GM13976 (cell line): Measurements from ENCODE around the gene FAF1.

ENCODE experiments used
- DNase-seq: peaks from one replicate; pipeline ENCODE4 v3.0.0; 2012; ENCODE audit warnings: low spot score
- CTCF ChIP-seq: IDR thresholded peaks from 2 replicates; pipeline ENCODE4 v1.5.1; 2012; ENCODE audit warnings: borderline replicate concordance, mild to moderate bottlenecking; ENCODE audit not compliant: insufficient read depth; ENCODE audit errors: extremely low read depth, missing control alignments, control extremely low read depth
- in situ Hi-C: fragments of 300-500 bp; cut with MboI; formaldehyde crosslinking; loops from one replicate; pipeline ENCODE4 v1.12.0; 2022; ENCODE audit warnings: low sequenced_read_pairs, mixed read lengths, inconsistent platforms; ENCODE audit not compliant: unreplicated experiment

Gene FAF1

GRCh38 chr1:50416553-50417453 lies 543.3 kb downstream of the FAF1 start:
- peak; percentile 38 for DNase-seq
- in situ Hi-C loops, result no loop called here
- no peak for TF ChIP-seq CTCF

DNA sequence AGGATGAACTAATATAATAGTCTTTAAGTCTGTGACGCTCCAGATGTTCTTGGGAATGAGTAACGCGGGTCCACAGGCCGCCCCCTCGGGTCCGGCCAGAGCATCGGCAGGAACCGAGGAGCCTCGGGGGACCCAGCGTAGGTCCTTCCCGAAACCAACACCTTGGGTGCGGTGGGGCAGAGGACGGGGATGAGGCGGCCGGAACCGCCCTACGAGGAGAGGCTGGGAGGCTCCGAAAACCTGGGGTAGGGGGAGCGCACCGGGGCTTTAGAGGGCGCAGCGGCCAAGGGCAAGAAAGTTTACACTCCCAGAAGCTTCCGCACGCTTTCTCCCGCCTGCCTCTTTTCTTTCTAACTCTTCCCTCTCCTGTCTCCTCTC lies 543.9 kb downstream of the FAF1 start:
- TF ChIP-seq CTCF, result no peak
- no peak for DNase-seq
- in situ Hi-C loops, result no loop called here

DNA sequence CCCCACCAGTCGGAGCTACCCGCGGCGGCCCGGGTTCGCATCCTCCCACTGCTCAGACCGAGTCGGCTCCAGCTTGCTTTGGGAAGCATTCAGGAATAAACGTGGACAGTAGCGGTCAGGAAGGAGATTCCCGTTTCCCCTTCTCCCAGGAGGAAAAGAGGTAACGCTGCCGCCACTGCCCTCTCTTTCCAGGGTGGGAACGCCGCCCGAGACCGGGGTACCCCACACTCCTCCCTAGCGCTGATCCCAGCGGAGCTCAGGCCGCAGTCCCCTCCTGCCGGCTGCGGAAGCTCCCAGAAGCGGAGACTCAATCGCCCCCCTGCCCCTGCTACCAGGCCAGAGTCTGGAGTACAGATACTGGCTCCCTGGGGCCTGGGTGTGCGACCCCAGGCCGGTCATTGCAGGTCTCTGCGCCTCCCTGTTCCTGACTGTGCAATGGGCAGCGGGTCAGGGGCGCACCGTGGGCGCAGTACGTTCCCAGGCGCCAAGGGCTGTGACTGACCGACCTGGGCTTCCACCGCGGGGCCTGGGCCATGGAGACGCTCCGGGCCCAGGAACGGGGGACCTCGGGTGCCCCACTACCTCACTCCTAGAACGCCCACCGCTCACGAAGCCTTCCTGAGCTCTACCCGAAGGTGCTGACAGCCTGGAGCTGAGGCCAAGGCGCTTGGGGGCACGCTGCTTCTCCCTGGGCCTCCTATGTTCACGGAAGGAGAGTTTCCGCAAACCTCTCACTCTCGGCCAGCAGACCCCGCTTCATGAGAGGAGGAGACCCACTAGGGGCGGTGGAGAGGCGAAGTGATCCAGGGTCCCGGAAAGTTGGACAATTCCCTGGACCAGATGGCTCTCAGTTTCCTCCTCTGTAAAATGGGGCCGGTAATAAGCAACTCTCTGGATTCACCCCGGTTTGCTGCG lies 544.6 kb downstream of the FAF1 start:
- in situ Hi-C loops, result no loop called here
- DNase-seq, result no peak
- no peak for TF ChIP-seq CTCF

- in situ Hi-C loops, result no loop called here
- TF ChIP-seq CTCF, result no peak
- no peak for DNase-seq
Observed at GRCh38 chr1:50414853-50415234, 545.2 kb downstream of the FAF1 start.

GRCh38 chr1:50412813-50413476 lies 547.1 kb downstream of the FAF1 start:
- in situ Hi-C loops, result no loop called here
- no peak for TF ChIP-seq CTCF
- no peak for DNase-seq

DNA sequence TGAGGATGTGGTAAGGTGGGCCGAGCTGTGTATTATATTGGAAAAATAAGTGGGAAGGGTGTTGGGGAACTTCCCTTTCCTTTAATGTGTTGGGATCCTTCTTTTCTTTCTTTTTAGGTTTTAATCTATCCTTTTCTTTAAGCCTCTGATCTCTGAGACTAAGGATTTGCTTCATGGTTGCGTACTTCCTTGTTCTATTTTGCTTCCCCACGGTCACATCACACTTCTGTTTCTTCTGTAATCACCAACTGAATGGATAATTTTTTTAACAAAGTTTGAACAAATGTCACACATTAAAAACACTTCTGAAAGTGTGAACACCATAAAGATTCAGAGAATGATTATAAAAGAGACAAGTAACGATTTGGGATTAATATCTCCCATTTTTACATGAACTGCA lies 554.3 kb downstream of the FAF1 start:
- DNase-seq, result no peak
- in situ Hi-C loops, result no loop called here
- TF ChIP-seq CTCF, result no peak
